ENCODE measurements around the gene KIRREL3. TPM values are rescaled to one million over a fixed set of nuclear protein-coding genes. Genes with fewer than 3 reads are reported as not detected.

KIRREL3 gene
- total RNA-seq, 1 donor from 2014 or later, result 1.6 TPM

DNA sequence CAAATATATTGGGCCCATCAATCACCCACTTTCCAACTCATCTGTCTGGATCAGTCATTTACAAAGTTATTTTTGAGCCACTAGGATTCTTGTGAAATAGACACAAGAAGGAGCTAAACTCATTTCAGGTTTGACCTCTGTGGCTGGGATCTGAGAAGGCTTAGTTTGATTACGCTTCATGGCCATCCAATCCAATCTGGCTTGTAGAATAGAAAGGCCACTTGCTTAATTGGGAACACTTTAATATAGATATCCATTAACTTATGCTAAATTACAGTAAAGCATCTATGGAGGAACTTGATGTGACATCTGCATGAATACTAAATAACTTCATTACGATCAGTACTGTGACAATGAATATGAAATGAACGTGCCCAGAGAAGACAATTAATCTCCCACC is 360.9 kb downstream of the KIRREL3 start:
- no peak for DNase-seq (ENCODE audit: low read depth)

- no peak for DNase-seq (ENCODE audit: low read depth)
These were observed 361.9 kb downstream of the KIRREL3 start for GRCh38 chr11:126638648-126639047.

- peak; percentile 58 for DNase-seq (ENCODE audit: low read depth)
These were observed 362.8 kb downstream of the KIRREL3 start for GRCh38 chr11:126637795-126638175.

DNA sequence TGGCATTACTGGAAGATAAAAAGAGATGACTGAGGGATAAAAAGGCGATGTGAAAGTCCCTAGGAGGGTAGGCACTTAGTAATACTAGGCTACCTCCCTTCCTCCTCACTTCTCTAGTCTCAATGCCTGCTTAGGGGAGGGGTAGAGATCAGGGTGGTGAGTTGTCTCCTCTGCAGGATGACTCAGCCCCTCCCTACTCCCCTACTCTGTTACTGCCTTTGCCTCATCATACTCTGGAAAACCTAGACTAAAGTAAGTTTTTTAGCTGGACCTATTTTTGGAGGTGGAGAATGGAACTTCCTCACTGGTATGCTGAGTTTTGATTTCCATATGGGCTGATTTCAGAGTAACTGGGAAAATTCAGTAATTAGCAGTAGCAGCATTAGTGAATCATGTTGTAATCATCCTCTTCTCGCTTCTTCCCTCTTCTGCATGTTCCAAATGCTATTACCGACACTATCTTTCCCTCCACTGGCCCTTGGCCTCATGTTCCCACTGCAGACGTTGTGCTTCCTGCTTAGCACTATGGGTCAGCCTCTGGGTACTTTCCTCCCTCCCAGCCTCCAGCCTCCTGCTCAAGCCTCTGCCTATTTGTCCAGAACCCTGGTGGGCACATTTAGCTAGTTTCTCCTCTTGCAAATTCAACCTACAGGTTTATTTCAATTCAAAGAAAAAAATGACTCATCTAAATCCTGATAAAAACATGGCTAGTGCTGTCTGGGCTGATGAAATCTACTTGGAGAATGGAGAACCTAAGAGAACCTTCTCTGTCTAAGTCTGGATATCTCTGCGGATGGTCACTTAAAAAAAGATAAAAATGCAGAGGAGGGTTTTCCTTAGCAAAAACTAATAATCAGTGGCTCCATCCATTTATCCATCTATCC is 363.4 kb downstream of the KIRREL3 start:
- DNase-seq (ENCODE audit: low read depth), result peak; percentile 11

DNA sequence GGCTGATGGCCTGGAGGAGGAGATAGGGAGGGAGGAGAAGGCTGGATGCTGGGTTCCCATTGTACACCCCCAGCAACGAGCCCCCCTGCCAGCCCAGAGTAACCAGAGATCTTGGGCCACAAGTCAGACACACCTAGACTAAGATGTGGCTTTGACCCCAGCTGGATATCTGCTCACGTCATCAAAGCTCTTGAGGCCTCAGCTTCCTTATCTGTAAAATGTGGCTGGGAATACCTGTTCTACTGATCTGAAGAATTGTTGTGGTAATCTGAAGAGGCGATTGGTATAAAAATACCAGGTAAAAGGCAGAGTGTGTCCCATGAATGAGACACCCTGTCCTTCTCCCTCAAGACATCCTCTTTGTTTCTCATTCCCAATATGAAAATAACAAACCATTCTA is 365.1 kb downstream of the KIRREL3 start:
- DNase-seq (ENCODE audit: low read depth), result no peak

- no peak for DNase-seq (ENCODE audit: low read depth)
These were observed 365.6 kb downstream of the KIRREL3 start for GRCh38 chr11:126634963-126635362.

DNA sequence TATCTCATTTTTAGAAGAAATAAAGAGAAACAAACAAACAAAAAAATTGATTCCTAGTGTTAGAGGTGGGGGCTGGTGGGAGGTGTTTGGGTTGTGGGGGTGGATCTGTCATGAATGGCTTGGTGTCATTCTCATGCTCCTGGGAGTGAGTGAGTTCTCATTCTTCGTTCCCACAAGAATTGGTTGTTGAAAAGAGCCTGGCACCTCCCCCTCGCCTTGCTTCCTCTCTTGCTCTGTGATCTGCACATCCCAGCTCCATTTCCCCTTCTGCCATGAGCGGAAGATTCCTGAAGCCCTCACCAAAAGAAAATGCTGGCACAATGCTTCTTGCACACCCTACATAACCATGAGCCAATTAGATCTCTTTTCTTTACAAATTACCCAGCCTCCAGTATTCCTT is 367.2 kb downstream of the KIRREL3 start:
- DNase-seq (ENCODE audit: low read depth), result no peak

GRCh38 chr11:126630893-126631798 is 369.4 kb downstream of the KIRREL3 start:
- DNase-seq (ENCODE audit: low read depth), result no peak

DNA sequence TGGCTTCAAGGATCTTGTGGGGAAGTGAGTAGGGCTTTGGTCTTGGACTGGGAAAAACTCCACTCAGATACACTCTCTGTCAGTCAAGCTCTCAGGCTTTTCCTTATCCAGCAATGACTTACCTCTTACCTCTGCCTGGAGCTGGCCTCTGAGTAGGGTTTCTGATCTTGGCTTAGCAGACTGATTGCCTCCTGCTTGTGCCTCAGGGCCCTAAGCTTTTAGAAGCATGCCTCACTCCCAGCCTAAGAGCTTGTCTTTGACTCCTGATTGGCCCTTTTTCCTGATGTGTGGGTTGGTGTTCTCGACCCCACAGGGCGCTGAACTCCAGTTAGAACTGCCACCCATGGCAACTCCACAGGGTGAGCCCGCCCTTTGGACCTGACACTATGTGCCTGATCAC is 370.1 kb downstream of the KIRREL3 start:
- no peak for DNase-seq (ENCODE audit: low read depth)

GRCh38 chr11:126628790-126629621 is 371.6 kb downstream of the KIRREL3 start:
- DNase-seq (ENCODE audit: low read depth), result peak; percentile 28

- no peak for DNase-seq (ENCODE audit: low read depth)
These were observed 372.1 kb downstream of the KIRREL3 start for GRCh38 chr11:126628450-126628789.

DNA sequence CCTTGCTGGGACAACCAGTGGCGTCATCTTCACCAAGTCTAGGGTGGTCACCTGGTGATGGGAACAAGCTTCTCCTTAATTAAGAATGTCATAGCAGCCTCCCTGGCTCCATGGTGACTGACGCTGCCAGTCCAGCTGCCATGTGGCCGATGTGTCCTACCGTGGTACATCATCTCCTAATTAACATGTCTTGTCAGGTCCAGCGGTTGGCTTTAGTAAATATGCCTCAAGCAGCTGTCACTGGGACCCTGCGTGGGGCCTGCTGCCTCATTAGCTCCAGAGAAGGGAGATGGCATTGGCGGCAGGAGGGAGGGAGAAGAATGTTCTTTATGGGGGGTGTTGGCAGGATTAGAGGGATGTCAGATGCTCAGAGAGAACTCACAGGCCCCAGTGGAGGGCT is 373.1 kb downstream of the KIRREL3 start:
- peak; percentile 9 for DNase-seq (ENCODE audit: low read depth)

GRCh38 chr11:126624506-126624905 is 376.1 kb downstream of the KIRREL3 start:
- DNase-seq (ENCODE audit: low read depth), result no peak

DNA sequence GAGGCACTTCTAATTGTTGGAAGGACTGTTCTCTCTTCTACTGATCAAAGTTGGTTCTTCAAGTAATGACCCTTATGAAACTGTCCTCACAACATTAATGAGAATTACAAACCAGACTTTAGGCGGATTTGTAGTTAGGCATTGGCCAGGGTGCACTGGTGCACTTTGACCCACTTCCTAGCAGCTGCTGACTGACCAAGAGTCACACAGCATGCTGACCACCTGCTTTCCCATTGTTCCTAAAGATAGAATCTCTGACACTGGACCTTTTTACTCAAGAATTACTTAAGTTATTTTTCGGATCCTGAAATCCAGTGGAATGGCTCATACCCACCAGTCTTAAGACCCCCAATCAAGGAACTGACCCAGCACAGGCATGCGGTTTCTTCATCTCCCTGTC is 381.1 kb downstream of the KIRREL3 start:
- DNase-seq (ENCODE audit: low read depth), result peak; percentile 84

GRCh38 chr11:126615845-126616244 is 384.7 kb downstream of the KIRREL3 start:
- no peak for DNase-seq (ENCODE audit: low read depth)

DNA sequence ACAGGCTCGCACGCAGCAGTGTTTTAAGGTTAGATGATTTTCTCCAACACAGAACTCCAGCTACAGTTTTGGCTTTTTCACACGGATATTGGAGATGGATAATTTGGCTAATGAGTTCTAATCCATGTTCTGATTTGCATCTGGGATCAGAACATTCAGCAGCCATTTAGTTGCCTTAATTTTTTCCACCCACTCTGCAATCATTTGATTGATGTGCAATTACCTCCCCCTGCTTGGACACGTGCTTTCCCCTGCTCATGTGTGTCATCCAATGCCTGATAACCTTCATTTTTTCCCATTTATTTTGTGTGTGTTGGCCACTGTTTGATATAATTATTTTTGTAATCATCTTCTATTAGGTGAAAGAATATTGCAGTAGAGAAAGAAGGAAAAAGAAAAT is 387.3 kb downstream of the KIRREL3 start:
- no peak for DNase-seq (ENCODE audit: low read depth)

GRCh38 chr11:126612671-126613070 is 387.9 kb downstream of the KIRREL3 start:
- no peak for DNase-seq (ENCODE audit: low read depth)

GRCh38 chr11:126611438-126611837 is 389.1 kb downstream of the KIRREL3 start:
- no peak for DNase-seq (ENCODE audit: low read depth)

DNA sequence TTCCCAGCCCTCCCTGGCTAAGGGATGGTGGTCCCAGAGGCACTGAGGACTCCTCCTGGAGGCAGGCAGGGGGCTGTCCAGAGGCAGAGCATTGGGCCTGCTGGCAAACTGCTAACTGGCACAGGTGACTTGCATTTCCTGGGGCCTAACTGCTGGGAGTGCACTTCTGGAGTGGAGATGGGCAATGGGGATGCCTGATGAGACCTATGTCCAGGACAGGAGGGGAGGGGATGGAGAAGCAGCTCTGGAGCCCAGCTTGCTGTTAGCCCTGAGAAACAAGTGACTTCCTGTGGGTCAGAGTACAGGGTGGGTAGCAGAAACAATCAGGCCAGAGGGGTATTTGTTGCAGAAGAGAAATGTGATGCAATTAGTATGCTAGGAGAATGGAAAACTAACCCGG is 391.9 kb downstream of the KIRREL3 start:
- no peak for DNase-seq (ENCODE audit: low read depth)

DNA sequence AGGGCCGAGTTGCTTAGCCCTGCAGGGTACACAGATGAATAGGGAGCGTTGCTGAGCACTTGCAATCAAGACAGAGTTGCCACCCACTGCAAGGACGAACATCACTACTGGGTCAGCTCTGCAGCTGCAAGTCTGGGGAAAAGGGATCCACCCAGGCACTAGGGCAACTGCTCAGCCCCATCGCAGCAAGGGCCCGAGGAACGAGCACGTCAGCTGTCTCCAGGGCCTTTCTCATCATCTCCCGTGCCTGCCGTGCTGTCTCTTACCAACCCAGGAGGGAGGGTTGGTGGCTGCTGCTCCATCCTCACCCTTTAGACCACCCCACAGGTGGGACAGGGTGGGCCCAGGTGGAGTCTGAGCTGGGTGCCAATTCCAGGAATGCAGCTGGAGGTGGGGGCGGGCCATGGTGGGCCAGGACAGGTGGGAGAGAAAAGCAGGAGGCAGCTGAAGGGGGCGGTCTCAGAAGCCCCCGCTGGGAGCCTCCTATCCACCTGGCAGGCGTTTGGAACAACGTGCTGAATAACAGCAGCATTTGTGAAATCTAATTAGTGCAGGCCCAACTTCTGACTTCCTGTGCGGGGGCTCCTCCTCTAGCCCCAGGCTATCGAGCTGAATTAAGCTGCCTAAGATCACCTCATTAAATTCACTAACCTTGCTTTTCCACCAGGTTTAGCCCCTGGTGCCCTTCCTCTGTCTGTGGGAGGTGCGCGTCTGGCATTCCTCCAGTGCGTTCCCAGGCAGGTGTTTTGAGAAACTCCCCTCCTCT is 392.6 kb downstream of the KIRREL3 start:
- no peak for DNase-seq (ENCODE audit: low read depth)

DNA sequence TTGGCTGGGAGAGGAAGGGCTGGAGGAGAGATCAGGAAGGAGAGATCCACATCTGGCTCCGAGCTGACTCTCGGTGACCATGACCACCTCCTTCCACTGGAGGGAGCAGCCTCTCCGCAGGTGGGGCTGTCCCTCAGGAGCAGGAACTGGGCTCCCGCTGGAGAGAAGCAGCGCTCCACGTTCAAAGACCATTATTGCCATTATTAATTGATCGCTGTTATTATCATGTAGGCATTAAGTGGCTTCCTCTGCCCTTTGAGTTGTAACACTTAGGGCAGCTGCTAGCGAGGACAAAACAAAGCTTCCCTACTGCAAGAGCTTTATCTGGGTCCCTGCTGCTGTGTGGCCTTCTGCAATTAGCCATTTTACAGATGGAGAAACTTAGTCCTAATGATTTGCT is 393.2 kb downstream of the KIRREL3 start:
- peak; percentile 55 for DNase-seq (ENCODE audit: low read depth)
